Endothelial cell (in vitro differentiated cells): Measurements from ENCODE around the gene MPZL1. TPM values are rescaled to one million over a fixed set of nuclear protein-coding genes. Genes with fewer than 3 reads are reported as not detected.
"Not testable (repeated sequence)": the region's sequence is repeated elsewhere in the genome, so short reads cannot be mapped to it uniquely, and the experiment has no call there.

Source experiments
- DNase-seq: peaks from one replicate; pipeline ENCODE4 v3.0.0; 2021; ENCODE audit warnings: low spot score
- H3K27ac Mint-ChIP-seq: one replicate; pipeline ENCODE4 v1.8.0; 2021; ENCODE audit warnings: mixed read lengths, inconsistent platforms; ENCODE audit not compliant: unreplicated experiment
- H3K27me3 Mint-ChIP-seq: one replicate; pipeline ENCODE4 v1.8.0; 2021; ENCODE audit warnings: mild to moderate bottlenecking, moderate library complexity, mixed read lengths, inconsistent platforms; ENCODE audit not compliant: unreplicated experiment
- H3K36me3 Mint-ChIP-seq: one replicate; pipeline ENCODE4 v1.8.0; 2021; ENCODE audit warnings: mild to moderate bottlenecking, low read depth, mixed read lengths, inconsistent platforms; ENCODE audit not compliant: unreplicated experiment
- H3K4me1 Mint-ChIP-seq: one replicate; pipeline ENCODE4 v1.8.0; 2021; ENCODE audit warnings: mild to moderate bottlenecking, mixed read lengths, inconsistent platforms; ENCODE audit not compliant: unreplicated experiment
- H3K4me3 Mint-ChIP-seq: one replicate; pipeline ENCODE4 v1.8.0; 2021; ENCODE audit warnings: mild to moderate bottlenecking, mixed read lengths, inconsistent platforms; ENCODE audit not compliant: unreplicated experiment
- H3K9me3 Mint-ChIP-seq: one replicate; pipeline ENCODE4 v1.8.0; 2021; ENCODE audit warnings: mixed read lengths, inconsistent platforms; ENCODE audit not compliant: unreplicated experiment
- CTCF ChIP-seq: fragments of 200-600 bp; sonication (generic); IDR thresholded peaks from one replicate; pipeline ENCODE4 v1.5.0; 2021; ENCODE audit warnings: antibody characterized with exemption; ENCODE audit not compliant: unreplicated experiment
- total RNA-seq: library from RNA; stranded (reverse); fragmentation: NEBNext Ultra II Directional; extraction: Animal tissue kit (Norgen Biotek cat#: 25700); gene quantifications from one replicate; pipeline ENCODE4 v1.2.1, GENCODE V29; 2021; ENCODE audit not compliant: unreplicated experiment

MPZL1 gene
- total RNA-seq, 1 donor from 2014 or later = 441 TPM

GRCh38 chr1:167803358-167804207 is 81.8 kb downstream of the MPZL1 start:
- Mint-ChIP-seq H3K4me3 (no peak overlapping the region), H3K9me3 (no peaks in the 10 kb centered on the region), H3K36me3 (peaks cover 34% of the 10 kb centered on the region), H3K27ac (peak overlapping the region; percentile 85), H3K4me1 (peaks cover 7% of the 10 kb centered on the region), H3K27me3 (peaks cover 14% of the 10 kb centered on the region)
- DNase-seq = peak; percentile 90
- peak; percentile 95 for TF ChIP-seq CTCF

- DNase-seq = no peak
- H3K27me3 Mint-ChIP-seq = peaks cover 14% of the 10 kb centered on the region
- H3K36me3 Mint-ChIP-seq = peaks cover 42% of the 10 kb centered on the region
- TF ChIP-seq CTCF = no peak
- H3K4me1 Mint-ChIP-seq = peaks cover 7% of the 10 kb centered on the region
- no peaks in the 10 kb centered on the region for H3K9me3 Mint-ChIP-seq
- H3K27ac Mint-ChIP-seq = peak overlapping the region; percentile 85
- no peak overlapping the region for H3K4me3 Mint-ChIP-seq
These were observed 83.3 kb downstream of the MPZL1 start for GRCh38 chr1:167805041-167805556.

- DNase-seq, H3K9me3 Mint-ChIP-seq, H3K27me3 Mint-ChIP-seq, H3K4me1 Mint-ChIP-seq, H3K27ac Mint-ChIP-seq, H3K4me3 Mint-ChIP-seq: not testable (repeated sequence)
- peaks cover 36% of the 10 kb centered on the region for H3K36me3 Mint-ChIP-seq
These were observed 84.5 kb downstream of the MPZL1 start for GRCh38 chr1:167806235-167806634.

- H3K9me3 Mint-ChIP-seq, DNase-seq, H3K4me3 Mint-ChIP-seq, H3K4me1 Mint-ChIP-seq, H3K27ac Mint-ChIP-seq, H3K27me3 Mint-ChIP-seq: not testable (repeated sequence)
- H3K36me3 Mint-ChIP-seq = peaks cover 35% of the 10 kb centered on the region
These were observed 84.9 kb downstream of the MPZL1 start for GRCh38 chr1:167806676-167807075.

GRCh38 chr1:167808104-167808503 is 86.3 kb downstream of the MPZL1 start:
- TF ChIP-seq CTCF = no peak
- peaks cover 27% of the 10 kb centered on the region for H3K36me3 Mint-ChIP-seq
- H3K27me3 Mint-ChIP-seq = peaks cover 6% of the 10 kb centered on the region
- no peak overlapping the region for H3K27ac Mint-ChIP-seq
- H3K4me1 Mint-ChIP-seq = peaks cover 2% of the 10 kb centered on the region
- no peak for DNase-seq
- no peak overlapping the region for H3K4me3 Mint-ChIP-seq
- no peaks in the 10 kb centered on the region for H3K9me3 Mint-ChIP-seq

GRCh38 chr1:167808690-167809089 is 86.9 kb downstream of the MPZL1 start:
- no peaks in the 10 kb centered on the region for H3K9me3 Mint-ChIP-seq
- no peak for DNase-seq
- peaks cover 6% of the 10 kb centered on the region for H3K27me3 Mint-ChIP-seq
- peaks cover 27% of the 10 kb centered on the region for H3K36me3 Mint-ChIP-seq
- peaks cover 2% of the 10 kb centered on the region for H3K4me1 Mint-ChIP-seq
- H3K27ac Mint-ChIP-seq = no peak overlapping the region
- no peak overlapping the region for H3K4me3 Mint-ChIP-seq
- no peak for TF ChIP-seq CTCF
